OCI-LY1 (cell line): ENCODE data around the gene BCL11A.

Source experiments
- H2AFZ ChIP-seq: fragments of 200-600 bp; sonication (generic), shearing (Covaris generic); 2 replicates; pipeline ENCODE4 v1.6.0; 2014; ENCODE audit warnings: antibody characterized with exemption, mild to moderate bottlenecking, low read length
- H3F3A ChIP-seq: fragments of 200-600 bp; sonication (generic), shearing (Covaris generic); 2 replicates; pipeline ENCODE4 v1.6.0; 2014; ENCODE audit warnings: mild to moderate bottlenecking, antibody characterized with exemption, low read length, moderate library complexity; ENCODE audit not compliant: insufficient read depth
- H3K27ac ChIP-seq: fragments of 200-600 bp; sonication (generic); 2 replicates; pipeline ENCODE4 v1.5.1; 2014; ENCODE audit warnings: low read length, mixed run types, mild to moderate bottlenecking, low read depth; ENCODE audit not compliant: poor library complexity, severe bottlenecking
- H3K27me3 ChIP-seq: fragments of 200-600 bp; sonication (generic); 2 replicates; pipeline ENCODE4 v1.6.0; 2014; ENCODE audit warnings: antibody characterized with exemption, mild to moderate bottlenecking, low read length, moderate library complexity; ENCODE audit not compliant: insufficient read depth
- H3K36me3 ChIP-seq: fragments of 200-600 bp; sonication (generic); 2 replicates; pipeline ENCODE4 v1.6.1; 2014; ENCODE audit warnings: mild to moderate bottlenecking, antibody characterized with exemption, low read length, moderate library complexity, mixed read lengths; ENCODE audit not compliant: insufficient read depth
- H3K4me1 ChIP-seq: fragments of 200-600 bp; sonication (generic); 2 replicates; pipeline ENCODE4 v1.5.1; 2014; ENCODE audit warnings: mild to moderate bottlenecking, low read length, moderate library complexity; ENCODE audit not compliant: insufficient read depth, severe bottlenecking
- H3K4me2 ChIP-seq: fragments of 200-600 bp; sonication (generic), shearing (Covaris generic); 2 replicates; pipeline ENCODE4 v1.6.1; 2014; ENCODE audit warnings: low read length
- H3K4me3 ChIP-seq: fragments of 200-600 bp; sonication (generic); 2 replicates; pipeline ENCODE4 v1.5.1; 2014; ENCODE audit warnings: low read length, low read depth, mild to moderate bottlenecking, mixed read lengths; ENCODE audit not compliant: poor library complexity, severe bottlenecking
- H3K79me2 ChIP-seq: fragments of 200-600 bp; shearing (Covaris generic); 2 replicates; pipeline ENCODE4 v1.6.1; 2016; ENCODE audit warnings: mixed run types, low read length, mixed read lengths; ENCODE audit not compliant: insufficient read depth
- H3K9ac ChIP-seq: fragments of 200-600 bp; sonication (generic), shearing (Covaris generic); 2 replicates; pipeline ENCODE4 v1.6.1; 2014; ENCODE audit warnings: mild to moderate bottlenecking, low read length, mixed read lengths
- H3K9me2 ChIP-seq: fragments of 200-600 bp; sonication (generic), shearing (Covaris generic); 2 replicates; pipeline ENCODE4 v1.6.1; 2014; ENCODE audit warnings: low read depth, mild to moderate bottlenecking, low read length, mixed read lengths
- H3K9me3 ChIP-seq: fragments of 200-600 bp; shearing (Covaris generic); 2 replicates; pipeline ENCODE4 v1.6.1; 2014; ENCODE audit warnings: low read length, mixed read lengths
- H4K20me1 ChIP-seq: fragments of 200-600 bp; sonication (generic), shearing (Covaris generic); 2 replicates; pipeline ENCODE4 v1.6.0; 2016; ENCODE audit warnings: mild to moderate bottlenecking, low read length; ENCODE audit not compliant: insufficient read depth
- CTCF ChIP-seq: fragments of 200-600 bp; sonication (generic), shearing (Covaris generic); IDR thresholded peaks from 2 replicates; pipeline ENCODE4 v1.5.1; 2017; ENCODE audit warnings: mild to moderate bottlenecking, antibody characterized with exemption, low read length, moderate library complexity, mixed read lengths
- EZH2 ChIP-seq: fragments of 200-600 bp; sonication (generic), shearing (Covaris generic); IDR thresholded peaks from 2 replicates; pipeline ENCODE4 v1.8.0; 2017; ENCODE audit warnings: borderline replicate concordance, mixed run types, mild to moderate bottlenecking, antibody characterized with exemption, low read length, moderate library complexity, mixed read lengths

The BCL11A gene

GRCh38 chr2:60426880-60427279 lies 126.6 kb downstream of the BCL11A start:
- no peaks in the 10 kb centered on the region for H4K20me1 ChIP-seq
- no peak overlapping the region for H3K9ac ChIP-seq
- no peak overlapping the region for H3K4me2 ChIP-seq
- H3K9me3 ChIP-seq, result no peaks in the 10 kb centered on the region
- no peaks in the 10 kb centered on the region for H3K36me3 ChIP-seq
- no peak overlapping the region for H3K4me3 ChIP-seq
- no peak overlapping the region for H2AFZ ChIP-seq
- H3K9me2 ChIP-seq, result no peaks in the 10 kb centered on the region
- H3K4me1 ChIP-seq, result no peaks in the 10 kb centered on the region
- TF ChIP-seq EZH2 (no peak), CTCF (no peak)
- H3K79me2 ChIP-seq, result no peaks in the 10 kb centered on the region
- H3K27ac ChIP-seq, result no peak overlapping the region
- no peaks in the 10 kb centered on the region for H3K27me3 ChIP-seq
- H3F3A ChIP-seq, result no peaks in the 10 kb centered on the region

- Histone ChIP-seq H3K4me2 (no peak overlapping the region), H3K9ac (no peak overlapping the region), H3K27me3 (no peaks in the 10 kb centered on the region), H3K4me1 (no peaks in the 10 kb centered on the region), H3K4me3 (no peak overlapping the region), H2AFZ (no peak overlapping the region), H3K9me3 (no peaks in the 10 kb centered on the region), H3K36me3 (no peaks in the 10 kb centered on the region), H3F3A (no peaks in the 10 kb centered on the region), H4K20me1 (no peaks in the 10 kb centered on the region), H3K27ac (no peak overlapping the region), H3K79me2 (no peaks in the 10 kb centered on the region), H3K9me2 (no peaks in the 10 kb centered on the region)
- no peak for TF ChIP-seq CTCF
Measured at GRCh38 chr2:60426341-60426740, 127.1 kb downstream of the BCL11A start.

GRCh38 chr2:60424233-60424632 lies 129.2 kb downstream of the BCL11A start:
- H3K27me3 ChIP-seq, result no peaks in the 10 kb centered on the region
- H2AFZ ChIP-seq, result no peak overlapping the region
- no peak overlapping the region for H3K27ac ChIP-seq
- no peaks in the 10 kb centered on the region for H4K20me1 ChIP-seq
- no peaks in the 10 kb centered on the region for H3K9me3 ChIP-seq
- H3K4me1 ChIP-seq, result no peaks in the 10 kb centered on the region
- TF ChIP-seq EZH2 (no peak), CTCF (no peak)
- no peaks in the 10 kb centered on the region for H3F3A ChIP-seq
- no peak overlapping the region for H3K9ac ChIP-seq
- no peaks in the 10 kb centered on the region for H3K79me2 ChIP-seq
- no peaks in the 10 kb centered on the region for H3K9me2 ChIP-seq
- H3K4me3 ChIP-seq, result no peak overlapping the region
- no peak overlapping the region for H3K4me2 ChIP-seq
- H3K36me3 ChIP-seq, result no peaks in the 10 kb centered on the region
